GM23338 (cell line): ENCODE results near the gene PCDHGA6. TPM values are rescaled to one million over a fixed set of nuclear protein-coding genes. Genes with fewer than 3 reads are reported as not detected.

Experiments
- ATAC-seq: fragments of 200-7000 bp; cut with Tn5 transposase; 3 replicates; pipeline ENCODE4 v1.9.1; 2020
- DNase-seq: peaks from one replicate; pipeline ENCODE4 v3.0.0-alpha.2; 2015; ENCODE audit warnings: low spot score
- H2AFZ ChIP-seq: fragments of 200-600 bp; sonication (generic); 2 replicates; pipeline ENCODE4 v1.8.0; 2016; ENCODE audit warnings: antibody characterized with exemption, mild to moderate bottlenecking, moderate library complexity
- H3F3A ChIP-seq: fragments of 200-600 bp; sonication (generic); replicated peaks from 2 replicates; pipeline ENCODE4 v1.8.0; 2017; ENCODE audit warnings: antibody characterized with exemption, mixed run types, low read depth
- H3K27ac ChIP-seq: fragments of 200-600 bp; sonication (generic); 2 replicates; pipeline ENCODE4 v1.6.1; 2016; ENCODE audit warnings: low read depth
- H3K27me3 ChIP-seq: fragments of 200-600 bp; sonication (generic); 2 replicates; pipeline ENCODE4 v1.8.0; 2016; ENCODE audit warnings: mild to moderate bottlenecking, mixed run types, moderate library complexity; ENCODE audit not compliant: insufficient read depth
- H3K36me3 ChIP-seq: fragments of 200-600 bp; sonication (generic); 2 replicates; pipeline ENCODE4 v1.8.0; 2016; ENCODE audit warnings: mild to moderate bottlenecking; ENCODE audit not compliant: insufficient read depth
- H3K4me1 ChIP-seq: fragments of 200-600 bp; sonication (generic); 2 replicates; pipeline ENCODE4 v1.8.0; 2016; ENCODE audit warnings: mild to moderate bottlenecking, moderate library complexity; ENCODE audit not compliant: insufficient read depth
- H3K4me2 ChIP-seq: fragments of 200-600 bp; sonication (generic); 2 replicates; pipeline ENCODE4 v1.7.1; 2017; ENCODE audit warnings: mixed run types
- H3K4me3 ChIP-seq: fragments of 200-600 bp; sonication (generic); 2 replicates; pipeline ENCODE4 v1.6.1; 2016; ENCODE audit warnings: mixed run types
- H3K79me2 ChIP-seq: fragments of 200-600 bp; sonication (generic); replicated peaks from 2 replicates; pipeline ENCODE4 v1.8.0; 2017; ENCODE audit warnings: mild to moderate bottlenecking; ENCODE audit not compliant: insufficient read depth
- H3K9me2 ChIP-seq: fragments of 200-600 bp; sonication (generic); 2 replicates; pipeline ENCODE4 v1.8.0; 2017; ENCODE audit not compliant: insufficient read depth
- H4K20me1 ChIP-seq: fragments of 200-600 bp; sonication (generic); replicated peaks from 2 replicates; pipeline ENCODE4 v1.8.0; 2017; ENCODE audit warnings: mild to moderate bottlenecking; ENCODE audit not compliant: insufficient read depth
- H3K27ac Mint-ChIP-seq: 2 replicates; pipeline ENCODE4 v1.8.0; 2020; ENCODE audit warnings: inconsistent platforms, mild to moderate bottlenecking, moderate library complexity, mixed read lengths
- H3K27me3 Mint-ChIP-seq: 3 replicates; pipeline ENCODE4 v1.8.0; 2022; ENCODE audit warnings: low read depth, mild to moderate bottlenecking, moderate library complexity, mixed read lengths, inconsistent platforms; ENCODE audit not compliant: insufficient read depth, poor library complexity
- H3K36me3 Mint-ChIP-seq: 3 replicates; pipeline ENCODE4 v1.8.0; 2021; ENCODE audit warnings: low read depth, mild to moderate bottlenecking, inconsistent platforms, moderate library complexity, mixed read lengths
- H3K4me1 Mint-ChIP-seq: 3 replicates; pipeline ENCODE4 v1.8.0; 2020; ENCODE audit warnings: mild to moderate bottlenecking, inconsistent platforms, mixed read lengths
- H3K4me3 Mint-ChIP-seq: 3 replicates; pipeline ENCODE4 v1.8.0; 2021; ENCODE audit warnings: moderate library complexity, mild to moderate bottlenecking, inconsistent platforms, mixed read lengths
- H3K9me3 Mint-ChIP-seq: 3 replicates; pipeline ENCODE4 v1.8.0; 2020; ENCODE audit warnings: moderate library complexity, mild to moderate bottlenecking, inconsistent platforms, mixed read lengths
- CREB1 ChIP-seq: fragments of 250-450 bp; sonication (Bioruptor Pico); IDR thresholded peaks from 2 replicates; pipeline ENCODE4 v1.5.0; 2020; ENCODE audit warnings: low read depth, mild to moderate bottlenecking, moderate library complexity
- EZH2 ChIP-seq: fragments of 200-600 bp; sonication (generic); IDR thresholded peaks from one replicate; pipeline ENCODE4 v1.8.0; 2017; ENCODE audit warnings: antibody characterized with exemption, mild to moderate bottlenecking, low read depth; ENCODE audit not compliant: unreplicated experiment
- JUNB ChIP-seq: IDR thresholded peaks from one replicate; pipeline ENCODE4 v1.6.1; 2016; ENCODE audit warnings: antibody characterized with exemption; ENCODE audit not compliant: unreplicated experiment
- NANOG ChIP-seq: IDR thresholded peaks from 2 replicates; pipeline ENCODE4 v1.6.1; 2016; ENCODE audit warnings: antibody characterized with exemption, borderline replicate concordance
- POLR2AphosphoS5 ChIP-seq: IDR thresholded peaks from 2 replicates; pipeline ENCODE4 v1.6.1; 2016; ENCODE audit warnings: antibody characterized with exemption, low read depth
- STAT1 ChIP-seq: IDR thresholded peaks from one replicate; pipeline ENCODE4 v1.6.1; 2016; ENCODE audit warnings: antibody characterized with exemption; ENCODE audit not compliant: unreplicated experiment
- ZNF114 ChIP-seq: fragments of 250-450 bp; sonication (Bioruptor Pico); IDR thresholded peaks from 2 replicates; pipeline ENCODE4 v1.5.0; 2020; ENCODE audit warnings: mild to moderate bottlenecking, moderate library complexity
- ZNF331 ChIP-seq: fragments of 250-450 bp; sonication (Bioruptor Pico); IDR thresholded peaks from 2 replicates; pipeline ENCODE4 v1.5.0; 2020; ENCODE audit warnings: low read depth, mild to moderate bottlenecking, moderate library complexity
- polyA plus RNA-seq: library from polyadenylated mRNA; unstranded; fragments of >200 nt; fragmentation: Nextera tagmentation; extraction: Ambion mirVana; gene quantifications from 2 replicates; pipeline ENCODE4 v1.2.1, GENCODE V29; 2016
- total RNA-seq: library from RNA; depleted of rRNA; stranded (reverse); fragments of >200 nt; shearing (Covaris generic); gene quantifications from 2 replicates; pipeline ENCODE4 v1.2.3, GENCODE V29; 2014
- TF ChIP-seq, protein P1 (sequence below): IDR thresholded peaks from 2 replicates; pipeline ENCODE4 v1.6.1; 2016; ENCODE audit warnings: antibody characterized with exemption
- TF ChIP-seq, protein P2 (sequence below): IDR thresholded peaks from one replicate; pipeline ENCODE4 v1.6.1; 2018; ENCODE audit warnings: antibody characterized with exemption; ENCODE audit not compliant: unreplicated experiment
- TF ChIP-seq, protein P3 (sequence below), 2 experiments: fragments of 200-600 bp in 1 of 2; sonication (generic) in 1 of 2; conservative IDR thresholded peaks; 2 replicates each; pipeline versions ENCODE4 v1.5.1 to v1.6.1; 2016 to 2017; ENCODE audit warnings: antibody characterized with exemption in 2 of 2, low read depth in 2 of 2, mild to moderate bottlenecking in 2 of 2, moderate library complexity in 1 of 2

PCDHGA6 gene
- total and polyA plus RNA-seq, 2 experiments from 2014 or later, result 0.99 to 4.8 TPM

DNA sequence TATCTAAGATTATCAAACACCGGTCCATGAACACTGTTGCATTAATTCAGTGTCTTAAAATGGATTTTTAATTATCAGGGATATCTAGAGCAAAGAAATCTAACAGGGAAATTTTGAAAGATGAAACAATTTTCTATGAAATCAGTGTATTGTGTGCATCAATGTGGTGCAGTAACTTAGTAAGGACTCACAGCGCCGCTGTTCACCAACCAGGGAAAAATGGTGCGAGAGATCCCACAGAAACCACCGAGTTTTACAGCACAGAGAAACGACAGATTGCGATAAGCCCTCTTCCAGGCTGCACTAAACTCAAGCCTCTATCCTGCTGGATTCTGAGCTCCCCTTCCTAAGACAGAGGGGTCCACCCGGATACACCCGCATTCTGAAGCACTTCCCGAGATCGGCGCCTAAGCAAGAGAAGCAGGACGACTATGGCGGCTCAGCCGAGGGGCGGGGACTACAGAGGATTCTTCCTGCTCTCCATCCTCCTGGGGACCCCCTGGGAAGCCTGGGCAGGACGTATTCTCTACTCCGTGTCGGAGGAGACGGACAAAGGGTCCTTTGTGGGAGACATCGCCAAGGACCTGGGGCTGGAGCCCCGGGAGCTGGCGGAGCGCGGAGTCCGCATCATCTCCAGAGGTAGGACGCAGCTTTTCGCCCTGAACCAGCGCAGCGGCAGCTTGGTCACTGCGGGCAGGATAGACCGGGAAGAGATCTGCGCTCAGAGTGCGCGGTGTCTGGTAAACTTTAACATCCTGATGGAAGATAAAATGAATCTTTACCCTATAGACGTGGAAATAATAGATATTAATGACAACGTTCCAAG is 9.0 kb downstream of the PCDHGA6 start, which contains the start of gene PCDHGA7:
PCDHGA7 (plus strand) TSS at position 274 of the 826 bp plus-strand sequence; CDS start at position 432, 158 bp downstream.
- H3K27me3 Mint-ChIP-seq, result peaks cover 10% of the 10 kb centered on the region
- no peaks in the 10 kb centered on the region for H4K20me1 ChIP-seq
- peaks cover 58% of the 10 kb centered on the region for H3K9me3 Mint-ChIP-seq
- peak within 1 kb of the TSS; percentile 85 for H3K4me3 Mint-ChIP-seq
- DNase-seq (no peak), ATAC-seq (peak; percentile 73)
- no peak within 1 kb of the TSS for H3K4me3 ChIP-seq
- peak within 1 kb of the TSS; percentile 90 for H3K27ac Mint-ChIP-seq
- no peaks in the 10 kb centered on the region for H3K9me2 ChIP-seq
- no peak within 1 kb of the TSS for H2AFZ ChIP-seq
- H3K36me3 Mint-ChIP-seq, result peaks cover 44% of the 10 kb centered on the region
- H3K4me2 ChIP-seq, result no peak within 1 kb of the TSS
- no peaks in the 10 kb centered on the region for H3K36me3 ChIP-seq
- no peaks in the 10 kb centered on the region for H3K4me1 Mint-ChIP-seq
- no peaks in the 10 kb centered on the region for H3K79me2 ChIP-seq
- H3K27ac ChIP-seq, result no peak within 1 kb of the TSS
- no peaks in the 10 kb centered on the region for H3F3A ChIP-seq
- H3K4me1 ChIP-seq, result no peaks in the 10 kb centered on the region
- no peak for TF ChIP-seq STAT1
- TF ChIP-seq EZH2, result no peak
- TF ChIP-seq, protein P1, sequence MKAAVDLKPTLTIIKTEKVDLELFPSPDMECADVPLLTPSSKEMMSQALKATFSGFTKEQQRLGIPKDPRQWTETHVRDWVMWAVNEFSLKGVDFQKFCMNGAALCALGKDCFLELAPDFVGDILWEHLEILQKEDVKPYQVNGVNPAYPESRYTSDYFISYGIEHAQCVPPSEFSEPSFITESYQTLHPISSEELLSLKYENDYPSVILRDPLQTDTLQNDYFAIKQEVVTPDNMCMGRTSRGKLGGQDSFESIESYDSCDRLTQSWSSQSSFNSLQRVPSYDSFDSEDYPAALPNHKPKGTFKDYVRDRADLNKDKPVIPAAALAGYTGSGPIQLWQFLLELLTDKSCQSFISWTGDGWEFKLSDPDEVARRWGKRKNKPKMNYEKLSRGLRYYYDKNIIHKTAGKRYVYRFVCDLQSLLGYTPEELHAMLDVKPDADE, result no peak
- TF ChIP-seq JUNB, result no peak
- TF ChIP-seq CREB1, result no peak
- TF ChIP-seq ZNF114 (CRISPR knock-in tag), result no peak
- no peak for TF ChIP-seq POLR2AphosphoS5
- TF ChIP-seq, protein P2, sequence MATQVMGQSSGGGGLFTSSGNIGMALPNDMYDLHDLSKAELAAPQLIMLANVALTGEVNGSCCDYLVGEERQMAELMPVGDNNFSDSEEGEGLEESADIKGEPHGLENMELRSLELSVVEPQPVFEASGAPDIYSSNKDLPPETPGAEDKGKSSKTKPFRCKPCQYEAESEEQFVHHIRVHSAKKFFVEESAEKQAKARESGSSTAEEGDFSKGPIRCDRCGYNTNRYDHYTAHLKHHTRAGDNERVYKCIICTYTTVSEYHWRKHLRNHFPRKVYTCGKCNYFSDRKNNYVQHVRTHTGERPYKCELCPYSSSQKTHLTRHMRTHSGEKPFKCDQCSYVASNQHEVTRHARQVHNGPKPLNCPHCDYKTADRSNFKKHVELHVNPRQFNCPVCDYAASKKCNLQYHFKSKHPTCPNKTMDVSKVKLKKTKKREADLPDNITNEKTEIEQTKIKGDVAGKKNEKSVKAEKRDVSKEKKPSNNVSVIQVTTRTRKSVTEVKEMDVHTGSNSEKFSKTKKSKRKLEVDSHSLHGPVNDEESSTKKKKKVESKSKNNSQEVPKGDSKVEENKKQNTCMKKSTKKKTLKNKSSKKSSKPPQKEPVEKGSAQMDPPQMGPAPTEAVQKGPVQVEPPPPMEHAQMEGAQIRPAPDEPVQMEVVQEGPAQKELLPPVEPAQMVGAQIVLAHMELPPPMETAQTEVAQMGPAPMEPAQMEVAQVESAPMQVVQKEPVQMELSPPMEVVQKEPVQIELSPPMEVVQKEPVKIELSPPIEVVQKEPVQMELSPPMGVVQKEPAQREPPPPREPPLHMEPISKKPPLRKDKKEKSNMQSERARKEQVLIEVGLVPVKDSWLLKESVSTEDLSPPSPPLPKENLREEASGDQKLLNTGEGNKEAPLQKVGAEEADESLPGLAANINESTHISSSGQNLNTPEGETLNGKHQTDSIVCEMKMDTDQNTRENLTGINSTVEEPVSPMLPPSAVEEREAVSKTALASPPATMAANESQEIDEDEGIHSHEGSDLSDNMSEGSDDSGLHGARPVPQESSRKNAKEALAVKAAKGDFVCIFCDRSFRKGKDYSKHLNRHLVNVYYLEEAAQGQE, result no peak
- TF ChIP-seq, protein P3, sequence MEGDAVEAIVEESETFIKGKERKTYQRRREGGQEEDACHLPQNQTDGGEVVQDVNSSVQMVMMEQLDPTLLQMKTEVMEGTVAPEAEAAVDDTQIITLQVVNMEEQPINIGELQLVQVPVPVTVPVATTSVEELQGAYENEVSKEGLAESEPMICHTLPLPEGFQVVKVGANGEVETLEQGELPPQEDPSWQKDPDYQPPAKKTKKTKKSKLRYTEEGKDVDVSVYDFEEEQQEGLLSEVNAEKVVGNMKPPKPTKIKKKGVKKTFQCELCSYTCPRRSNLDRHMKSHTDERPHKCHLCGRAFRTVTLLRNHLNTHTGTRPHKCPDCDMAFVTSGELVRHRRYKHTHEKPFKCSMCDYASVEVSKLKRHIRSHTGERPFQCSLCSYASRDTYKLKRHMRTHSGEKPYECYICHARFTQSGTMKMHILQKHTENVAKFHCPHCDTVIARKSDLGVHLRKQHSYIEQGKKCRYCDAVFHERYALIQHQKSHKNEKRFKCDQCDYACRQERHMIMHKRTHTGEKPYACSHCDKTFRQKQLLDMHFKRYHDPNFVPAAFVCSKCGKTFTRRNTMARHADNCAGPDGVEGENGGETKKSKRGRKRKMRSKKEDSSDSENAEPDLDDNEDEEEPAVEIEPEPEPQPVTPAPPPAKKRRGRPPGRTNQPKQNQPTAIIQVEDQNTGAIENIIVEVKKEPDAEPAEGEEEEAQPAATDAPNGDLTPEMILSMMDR (conservative IDR thresholded peaks at IDR 0.05; ENCODE audit: low read depth in 2 of 2), result no peak
- no peak for TF ChIP-seq ZNF331
- no peak for TF ChIP-seq NANOG
- no peaks in the 10 kb centered on the region for H3K27me3 ChIP-seq
